ENCODE results near the gene PRELID2. TPM values are rescaled to one million over a fixed set of nuclear protein-coding genes. Genes with fewer than 3 reads are reported as not detected.

PRELID2 gene
- total RNA-seq, 2 donors from 2014 or later = 4.1 to 5.4 TPM

- TF ChIP-seq CTCF (IDR thresholded peaks at IDR 0.05) (no peak), POLR2AphosphoS5 (IDR thresholded peaks at IDR 0.05) (no peak), POLR2A (IDR thresholded peaks at IDR 0.05) (no peak)
- intact Hi-C loops (cut with DNase I) = no loop called here
- peak overlapping the region; percentile 55 to 56 for H3K4me3 ChIP-seq
- no peaks in the 10 kb centered on the region for H3K27me3 ChIP-seq (replicated peaks; ENCODE audit: insufficient read depth)
- H3K36me3 ChIP-seq = no peaks in the 10 kb centered on the region
- H3K9me3 ChIP-seq = no peaks in the 10 kb centered on the region
- 29% methylated on average over 18 of the region's 18 CpGs for WGBS
- H3K27ac ChIP-seq = peak overlapping the region; percentile 43 to 64
- no peak for DNase-seq (ENCODE audit: low spot score)
- no peaks in the 10 kb centered on the region for H3K4me1 ChIP-seq (replicated peaks)
These were observed 702 bp upstream of the PRELID2 start for GRCh38 chr5:145835848-145836239.

DNA sequence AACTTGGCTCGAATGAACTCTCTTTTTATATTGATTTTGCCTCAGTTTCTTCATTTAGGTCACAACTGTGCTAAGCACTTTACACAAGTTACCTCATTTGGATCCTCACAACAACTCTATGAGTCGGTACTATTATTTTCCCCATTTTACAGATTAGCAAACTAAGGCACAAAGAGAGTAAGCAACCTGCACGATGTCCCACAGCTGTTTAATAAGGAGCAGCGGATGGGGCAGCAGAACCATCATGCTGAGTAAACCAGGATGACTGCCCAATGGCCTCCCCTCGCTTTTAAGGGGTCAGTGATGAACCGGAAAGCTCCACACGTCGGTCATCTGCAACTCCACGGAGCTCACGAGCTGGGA lies 607 bp downstream of the PRELID2 start:
- peak overlapping the region; percentile 43 to 64 for H3K27ac ChIP-seq
- 18% methylated on average over 10 of the region's 10 CpGs for WGBS
- TF ChIP-seq CTCF (IDR thresholded peaks at IDR 0.05) (no peak), POLR2AphosphoS5 (IDR thresholded peaks at IDR 0.05) (no peak), POLR2A (IDR thresholded peaks at IDR 0.05) (no peak)

GRCh38 chr5:145833631-145834200 lies 1.4 kb downstream of the PRELID2 start:
- no peaks in the 10 kb centered on the region for H3K9me3 ChIP-seq
- peaks cover 5% of the 10 kb centered on the region for H3K4me1 ChIP-seq (replicated peaks)
- DNase-seq (ENCODE audit: low spot score) = no peak
- no peak overlapping the region for H3K27ac ChIP-seq
- TF ChIP-seq CTCF (IDR thresholded peaks at IDR 0.05) (no peak), POLR2A (IDR thresholded peaks at IDR 0.05) (no peak), POLR2AphosphoS5 (IDR thresholded peaks at IDR 0.05) (no peak)
- no peaks in the 10 kb centered on the region for H3K36me3 ChIP-seq
- no peaks in the 10 kb centered on the region for H3K27me3 ChIP-seq (replicated peaks; ENCODE audit: insufficient read depth)
- intact Hi-C loops (cut with DNase I) = no loop called here
- no peak overlapping the region for H3K4me3 ChIP-seq
- 79% methylated on average over 10 of the region's 10 CpGs for WGBS

More for the DNA sequence above, 607 bp downstream of the PRELID2 start:
- Histone ChIP-seq H3K4me1 (replicated peaks) (peaks cover under 1% of the 10 kb centered on the region), H3K27me3 (replicated peaks; ENCODE audit: insufficient read depth) (no peaks in the 10 kb centered on the region), H3K4me3 (peak overlapping the region; percentile 55 to 56), H3K9me3 (no peaks in the 10 kb centered on the region), H3K36me3 (no peaks in the 10 kb centered on the region)
- intact Hi-C loops (cut with DNase I) = no loop called here
- no peak for DNase-seq (ENCODE audit: low spot score)

- Histone ChIP-seq H3K27ac (no peak overlapping the region), H3K27me3 (replicated peaks; ENCODE audit: insufficient read depth) (no peaks in the 10 kb centered on the region), H3K36me3 (no peaks in the 10 kb centered on the region)
These were observed 4.5 kb downstream of the PRELID2 start for GRCh38 chr5:145830594-145830993.

More at GRCh38 chr5:145830594-145830993, 4.5 kb downstream of the PRELID2 start:
- TF ChIP-seq CTCF (IDR thresholded peaks at IDR 0.05) = no peak
- no peak for TF ChIP-seq POLR2A (IDR thresholded peaks at IDR 0.05)
- peak; percentile 50 for TF ChIP-seq POLR2AphosphoS5 (IDR thresholded peaks at IDR 0.05)
- no peak overlapping the region for H3K4me3 ChIP-seq
- no peak for DNase-seq (ENCODE audit: low spot score)
- 4% methylated on average over 1 of the region's 1 CpG for WGBS
- peaks cover 5% of the 10 kb centered on the region for H3K4me1 ChIP-seq (replicated peaks)
- intact Hi-C loops (cut with DNase I) = no loop called here
- no peaks in the 10 kb centered on the region for H3K9me3 ChIP-seq

All from prostate gland (tissue), 2 donors.